Thymus (tissue), 11 donors: ENCODE data around the gene CCIN. TPM values are rescaled to one million over a fixed set of nuclear protein-coding genes. Genes with fewer than 3 reads are reported as not detected.
"Not testable (repeated sequence)": the region's sequence is repeated elsewhere in the genome, so short reads cannot be mapped to it uniquely, and the experiment has no call there.

ENCODE experiments used
- DNase-seq, 9 donors: peaks; one replicate each; pipeline ENCODE4 v3.0.0-alpha.2; 2013; ENCODE audit warnings: low spot score in 9 of 9, low read depth in 6 of 9, missing footprints in 1 of 9
- H3K27ac ChIP-seq, 2 donors: one replicate each; pipeline ENCODE4 v1.5.1; 2013; ENCODE audit warnings: control low read depth in 1 of 2, low read depth in 1 of 2, low read length in 1 of 2, mild to moderate bottlenecking in 1 of 2, moderate library complexity in 1 of 2
- H3K27me3 ChIP-seq, 2 donors: one replicate each; pipeline ENCODE4 v1.5.1; 2013; ENCODE audit warnings: low read length in 1 of 2; ENCODE audit not compliant: control insufficient read depth in 2 of 2, insufficient read depth in 1 of 2
- H3K36me3 ChIP-seq, 2 donors: one replicate each; pipeline ENCODE4 v1.5.1; 2013; ENCODE audit warnings: low read length in 1 of 2, mild to moderate bottlenecking in 1 of 2, moderate library complexity in 1 of 2; ENCODE audit not compliant: control insufficient read depth in 2 of 2, insufficient read depth in 2 of 2
- H3K4me1 ChIP-seq, 2 donors: one replicate each; pipeline ENCODE4 v1.5.1; 2013; ENCODE audit warnings: low read length in 2 of 2; ENCODE audit not compliant: control insufficient read depth in 2 of 2, insufficient read depth in 2 of 2
- H3K4me3 ChIP-seq, 2 donors: one replicate each; pipeline ENCODE4 v1.5.1; 2013; ENCODE audit warnings: low read length in 2 of 2, control low read depth in 1 of 2, mild to moderate bottlenecking in 1 of 2
- H3K9me3 ChIP-seq, 2 donors: one replicate each; pipeline ENCODE4 v1.5.1; 2013; ENCODE audit warnings: low read length in 1 of 2, mild to moderate bottlenecking in 1 of 2; ENCODE audit not compliant: control insufficient read depth in 2 of 2, insufficient read depth in 1 of 2
- WGBS: extraction: QIAGEN DNeasy Blood & Tissue Kit; methylation state at CpG from one replicate; pipeline ENCODE4 v1.1.7; 2013; 5-methylcytosine and 5-hydroxymethylcytosine counted together
- polyA plus RNA-seq: library from polyadenylated mRNA; stranded (reverse); fragments of 200-250 nt; gene quantifications from one replicate; pipeline ENCODE4 v1.2.3, GENCODE V29; 2013
- total RNA-seq: library from RNA; stranded (reverse); fragments of 120-200 nt; gene quantifications from one replicate; pipeline ENCODE4 v1.2.4, GENCODE V29; 2013
- donor health status: healthy.

The CCIN gene
- total and polyA plus RNA-seq, 2 donors: 0.05 TPM

DNA sequence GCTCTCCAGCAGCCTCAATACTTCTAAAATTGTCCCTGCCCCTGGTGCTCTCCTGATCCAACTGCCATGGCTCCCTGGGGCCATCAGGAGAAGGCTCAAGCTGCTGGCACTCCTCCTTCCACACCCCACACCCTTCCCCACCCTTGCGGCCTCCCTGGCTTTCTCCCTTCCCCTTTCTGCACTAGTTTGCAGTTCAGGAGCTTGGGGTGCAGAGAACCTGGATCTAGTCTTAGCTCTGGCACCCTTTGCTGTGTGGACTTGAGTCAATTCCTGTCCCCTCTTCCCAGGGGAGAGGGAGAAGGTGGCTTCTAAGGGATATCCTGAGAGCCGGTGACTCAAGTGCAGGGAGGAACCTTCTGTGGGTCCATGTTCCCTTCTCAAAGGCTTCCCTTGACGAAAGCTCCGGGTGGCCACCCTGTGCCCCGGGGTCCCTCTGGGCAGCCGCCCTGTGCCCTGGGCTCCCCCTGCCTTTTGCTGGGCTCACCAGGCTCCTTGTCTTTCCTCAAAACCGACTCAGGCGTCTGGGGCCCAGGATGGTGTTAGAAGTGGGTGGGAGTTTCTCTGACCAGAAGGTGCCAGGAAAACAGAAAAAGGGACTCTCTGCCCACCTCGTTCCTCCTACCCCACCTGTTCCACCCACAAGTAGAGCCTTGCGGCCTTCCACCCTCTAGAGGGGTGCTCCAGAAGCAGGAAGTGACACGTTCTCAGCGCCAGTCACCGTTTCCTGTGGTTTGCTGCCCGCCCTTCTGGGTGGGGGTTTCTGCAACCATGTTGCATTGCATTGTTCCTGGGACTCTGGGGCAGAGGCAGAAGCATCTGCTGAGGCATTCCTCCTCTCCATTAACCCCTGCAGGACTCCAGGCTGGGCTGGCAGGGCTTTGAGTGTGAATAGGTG lies 17.6 kb upstream of the CCIN start:
- peaks cover 35 to 49% of the 10 kb centered on the region in 2 donors for H3K4me1 ChIP-seq
- no peaks in the 10 kb centered on the region for H3K27me3 ChIP-seq
- H3K36me3 ChIP-seq: no peaks in the 10 kb centered on the region
- 7% methylated on average over 14 of the region's 14 CpGs for WGBS
- DNase-seq: peak; percentile 69 to 95 (median 83)
- peak overlapping the region; percentile 36 to 49 for H3K4me3 ChIP-seq
- peak overlapping the region; percentile 93 to 95 for H3K27ac ChIP-seq
- peaks cover 1 to 6% of the 10 kb centered on the region in 2 donors for H3K9me3 ChIP-seq

DNA sequence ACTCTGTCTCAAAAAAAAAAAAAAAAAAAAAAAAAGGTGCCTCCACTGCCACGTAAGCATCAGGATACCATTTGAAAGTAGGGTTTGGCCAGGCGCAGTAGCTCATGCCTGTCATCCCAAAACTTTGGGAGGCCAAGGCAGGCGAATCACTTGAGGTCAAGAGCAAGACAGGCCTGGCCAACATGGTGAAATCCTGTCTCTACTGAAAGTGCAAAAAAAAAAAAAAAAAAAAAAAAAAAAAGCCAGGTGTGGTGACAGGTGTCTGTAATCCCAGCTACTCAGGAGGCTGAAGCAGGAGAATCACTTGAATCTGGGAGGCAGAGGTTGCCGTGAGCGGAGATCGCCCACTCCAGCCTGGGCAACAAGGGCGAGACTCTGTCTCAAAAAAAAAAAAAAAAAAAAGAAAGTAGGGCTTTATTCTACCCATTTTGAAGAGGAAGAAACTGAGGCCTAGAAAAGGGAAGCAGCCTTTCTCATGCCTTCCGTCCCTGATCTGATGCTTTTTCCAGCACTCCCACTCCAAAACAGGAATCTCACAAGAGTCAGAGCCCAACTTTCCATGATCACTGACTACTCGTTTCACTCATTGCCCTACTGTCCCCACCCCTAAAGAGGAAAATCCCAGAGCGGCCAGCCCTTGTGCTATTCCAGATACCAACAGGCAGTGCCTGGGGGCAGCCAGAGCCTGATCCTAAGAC lies 16.3 kb upstream of the CCIN start:
- H3K9me3 ChIP-seq: peaks cover 1 to 7% of the 10 kb centered on the region in 2 donors
- H3K27ac ChIP-seq: peak overlapping the region; percentile 30 to 52
- H3K36me3 ChIP-seq: no peaks in the 10 kb centered on the region

DNA sequence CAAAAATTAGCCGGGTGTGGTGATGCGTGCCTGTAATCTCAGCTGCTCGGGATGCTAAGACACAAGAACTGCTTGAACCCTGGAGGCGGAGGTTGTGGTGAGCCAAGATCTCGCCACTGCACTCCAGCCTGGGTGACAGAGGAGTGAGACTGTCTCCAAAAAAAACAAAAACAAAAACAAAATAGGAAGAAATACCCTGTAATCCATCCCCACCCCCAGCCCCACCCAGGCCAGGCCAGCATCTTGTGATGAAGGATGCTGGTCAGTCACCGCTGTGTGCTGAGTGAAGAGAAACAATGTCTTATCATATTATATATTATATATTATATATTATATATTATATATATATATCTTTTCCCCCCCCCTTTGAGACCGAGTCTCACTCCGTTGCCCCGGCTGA lies 15.4 kb upstream of the CCIN start:
- 83% methylated on average over 9 of the region's 9 CpGs for WGBS
- peaks cover 1 to 7% of the 10 kb centered on the region in 2 donors for H3K9me3 ChIP-seq
- no peak overlapping the region for H3K4me3 ChIP-seq
- H3K36me3 ChIP-seq: no peaks in the 10 kb centered on the region
- no peak for DNase-seq
- no peaks in the 10 kb centered on the region for H3K27me3 ChIP-seq
- no peak overlapping the region for H3K27ac ChIP-seq
- H3K4me1 ChIP-seq: peaks cover 32 to 42% of the 10 kb centered on the region in 2 donors

More for the DNA sequence above, 16.3 kb upstream of the CCIN start:
- Histone ChIP-seq H3K4me1 (peaks cover 35 to 49% of the 10 kb centered on the region in 2 donors), H3K4me3 (no peak overlapping the region), H3K27me3 (no peaks in the 10 kb centered on the region)
- peak in 1 of 9 donors; percentile 9 for DNase-seq
- 96% methylated on average over 10 of the region's 10 CpGs for WGBS

GRCh38 chr9:36154331-36154952 lies 14.7 kb upstream of the CCIN start:
- Histone ChIP-seq H3K9me3 (peaks cover 1 to 7% of the 10 kb centered on the region in 2 donors), H3K27ac (peak overlapping the region; percentile 52 to 69), H3K27me3 (no peaks in the 10 kb centered on the region), H3K4me3 (no peak overlapping the region), H3K4me1 (peaks cover 28 to 39% of the 10 kb centered on the region in 2 donors), H3K36me3 (no peaks in the 10 kb centered on the region)
- DNase-seq: peak in 1 of 9 donors; percentile 17
- WGBS: 50% methylated on average over 11 of the region's 11 CpGs

GRCh38 chr9:36156116-36156515 lies 13.1 kb upstream of the CCIN start:
- no peaks in the 10 kb centered on the region for H3K27me3 ChIP-seq
- H3K4me3 ChIP-seq: no peak overlapping the region
- no peak for DNase-seq
- 90% methylated on average over 6 of the region's 6 CpGs for WGBS
- peaks cover 1 to 7% of the 10 kb centered on the region in 2 donors for H3K9me3 ChIP-seq
- H3K27ac ChIP-seq: no peak overlapping the region
- H3K4me1 ChIP-seq: peaks cover 24 to 27% of the 10 kb centered on the region in 2 donors
- no peaks in the 10 kb centered on the region for H3K36me3 ChIP-seq

- Histone ChIP-seq H3K36me3 (no peaks in the 10 kb centered on the region), H3K4me1 (peaks cover 7 to 10% of the 10 kb centered on the region in 2 donors), H3K4me3 (no peak overlapping the region), H3K27ac (no peak overlapping the region), H3K9me3 (peaks cover 1 to 7% of the 10 kb centered on the region in 2 donors), H3K27me3 (no peaks in the 10 kb centered on the region)
- WGBS: 89% methylated on average over 2 of the region's 2 CpGs
- no peak for DNase-seq
These were observed 11.1 kb upstream of the CCIN start for GRCh38 chr9:36158122-36158521.

DNA sequence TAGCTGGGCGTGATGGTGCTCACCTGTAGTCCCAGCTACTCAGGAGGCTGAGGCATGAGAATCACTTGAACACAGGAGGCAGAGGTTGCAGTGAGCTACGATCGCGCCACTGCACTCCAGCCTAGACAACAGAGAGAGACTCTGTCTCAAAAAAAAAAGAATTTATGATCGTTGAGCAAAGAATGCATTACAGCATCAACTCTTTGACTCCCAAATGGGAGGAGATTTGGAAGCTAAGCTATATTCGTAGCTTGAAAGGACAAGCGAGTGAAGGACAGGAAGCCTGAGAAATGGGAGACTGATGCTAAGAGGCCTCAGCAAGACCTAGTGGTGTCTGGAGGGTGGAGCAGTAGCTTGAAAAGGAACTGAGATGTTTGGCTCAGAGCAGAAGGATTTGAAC lies 10.3 kb upstream of the CCIN start:
- Histone ChIP-seq H3K27ac (no peak overlapping the region), H3K4me3 (no peak overlapping the region), H3K36me3 (no peaks in the 10 kb centered on the region), H3K4me1 (peaks cover 4 to 14% of the 10 kb centered on the region in 2 donors), H3K9me3 (peaks cover 1 to 7% of the 10 kb centered on the region in 2 donors), H3K27me3 (no peaks in the 10 kb centered on the region)
- DNase-seq: no peak
- WGBS: 97% methylated on average over 7 of the region's 7 CpGs

GRCh38 chr9:36159509-36159908 lies 9.7 kb upstream of the CCIN start:
- H3K27me3 ChIP-seq, H3K36me3 ChIP-seq, DNase-seq, H3K9me3 ChIP-seq, H3K4me3 ChIP-seq, H3K27ac ChIP-seq: not testable (repeated sequence)
- WGBS: 98% methylated on average over 4 of the region's 4 CpGs
- peaks cover 4 to 18% of the 10 kb centered on the region in 2 donors for H3K4me1 ChIP-seq
